SK-N-MC (cell line): Measurements from ENCODE around the gene PVRIG.

Experiments
- EZH2 ChIP-seq: fragments of 200-600 bp; sonication (generic); IDR thresholded peaks from one replicate; pipeline ENCODE4 v1.6.1; 2017; ENCODE audit warnings: antibody characterized with exemption
- POLR2AphosphoS5 ChIP-seq: IDR thresholded peaks from 2 replicates; pipeline ENCODE4 v1.6.1; 2012; ENCODE audit warnings: mild to moderate bottlenecking, low read depth, low read length, borderline replicate concordance

GRCh38 chr7:100266576-100267354 is 47.0 kb downstream of the PVRIG start:
- TF ChIP-seq POLR2AphosphoS5 (no peak), EZH2 (no peak)
